HG03097 (cell line): ENCODE measurements around the gene AREG.

Experiments used
- ATAC-seq: cut with Tn5 transposase; IDR thresholded peaks from one replicate; pipeline ENCODE4 v1.9.1; 2021; ENCODE audit not compliant: unreplicated experiment, low FRiP score

AREG gene

DNA sequence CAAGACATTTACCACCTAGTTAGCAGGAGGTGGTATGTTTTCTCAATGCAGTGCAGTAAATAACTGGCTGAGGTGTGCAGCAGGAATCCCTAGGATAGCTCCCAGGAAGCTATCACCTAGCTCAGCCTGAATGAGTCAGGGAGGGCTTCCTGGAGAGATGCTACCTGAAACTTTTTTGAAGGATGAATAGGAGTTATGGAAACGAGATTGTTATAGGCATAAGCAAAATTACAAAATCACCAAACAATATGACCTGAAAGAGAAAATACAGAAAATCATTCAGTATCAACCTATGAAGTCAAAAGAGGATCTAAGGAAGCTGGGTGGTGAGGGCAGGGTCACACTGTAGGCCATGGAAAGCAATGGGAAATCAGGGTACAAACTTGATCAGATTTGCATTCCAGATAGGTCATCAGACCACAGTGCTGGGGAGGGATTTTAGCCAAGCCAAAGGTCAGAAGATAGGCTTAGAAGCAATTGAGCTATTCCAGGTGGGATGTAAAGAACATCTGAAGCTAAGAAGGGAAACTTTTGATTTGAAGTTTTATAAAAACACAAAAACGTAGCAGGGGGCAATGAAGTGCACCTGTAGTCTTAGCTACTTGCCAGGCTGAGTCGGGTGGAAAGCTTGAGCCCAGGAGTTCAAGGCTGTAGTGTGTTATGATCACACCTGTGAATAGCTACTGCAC lies 11.3 kb downstream of the AREG start:
- ATAC-seq = no peak

- ATAC-seq = no peak
These were observed 12.0 kb downstream of the AREG start for GRCh38 chr4:74456849-74457395.

- ATAC-seq = no peak
These were observed 15.9 kb downstream of the AREG start for GRCh38 chr4:74460833-74461232.

DNA sequence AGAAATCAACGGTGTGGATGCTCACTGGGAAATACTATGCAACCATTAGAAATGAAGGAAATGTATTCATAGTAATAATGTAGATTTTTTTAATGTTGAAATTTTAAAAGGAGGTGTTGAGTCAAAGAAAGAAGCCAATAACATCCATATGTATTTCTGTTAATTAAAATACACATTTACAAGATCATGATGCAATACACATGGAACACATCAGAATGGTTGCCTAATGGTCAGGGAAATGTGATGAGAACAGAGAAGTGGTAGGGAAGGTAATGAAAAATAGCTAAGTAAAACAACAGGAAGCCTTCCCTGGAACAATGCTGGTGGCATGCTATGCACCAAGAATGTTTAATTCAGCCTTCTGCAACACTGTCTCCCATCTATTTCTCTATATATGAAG lies 18.2 kb downstream of the AREG start:
- ATAC-seq = no peak

DNA sequence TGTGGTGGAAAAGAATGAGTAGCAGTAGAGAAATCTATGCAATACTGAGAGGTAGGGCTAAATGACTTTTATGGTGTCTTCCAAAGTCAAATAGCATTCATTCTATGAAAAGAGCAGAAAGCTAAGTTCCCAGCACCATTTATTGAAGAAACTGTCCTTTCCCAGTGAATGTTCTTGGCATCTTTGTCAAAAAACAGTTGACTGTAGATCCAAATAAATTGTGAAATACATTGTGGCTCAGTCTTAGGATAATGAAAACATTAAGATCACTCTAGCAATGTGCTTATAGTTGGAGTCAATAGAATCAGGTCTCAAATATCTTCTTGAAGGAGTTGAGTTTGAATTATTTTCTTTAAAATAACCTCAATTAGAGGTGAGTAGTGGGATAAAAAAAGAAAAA lies 19.4 kb downstream of the AREG start:
- ATAC-seq = no peak

- ATAC-seq = no peak
These were observed 21.3 kb downstream of the AREG start for GRCh38 chr4:74466242-74466641.

- ATAC-seq = no peak
These were observed 26.3 kb downstream of the AREG start for GRCh38 chr4:74471264-74471663.

GRCh38 chr4:74473155-74473811 lies 28.3 kb downstream of the AREG start:
- no peak for ATAC-seq

DNA sequence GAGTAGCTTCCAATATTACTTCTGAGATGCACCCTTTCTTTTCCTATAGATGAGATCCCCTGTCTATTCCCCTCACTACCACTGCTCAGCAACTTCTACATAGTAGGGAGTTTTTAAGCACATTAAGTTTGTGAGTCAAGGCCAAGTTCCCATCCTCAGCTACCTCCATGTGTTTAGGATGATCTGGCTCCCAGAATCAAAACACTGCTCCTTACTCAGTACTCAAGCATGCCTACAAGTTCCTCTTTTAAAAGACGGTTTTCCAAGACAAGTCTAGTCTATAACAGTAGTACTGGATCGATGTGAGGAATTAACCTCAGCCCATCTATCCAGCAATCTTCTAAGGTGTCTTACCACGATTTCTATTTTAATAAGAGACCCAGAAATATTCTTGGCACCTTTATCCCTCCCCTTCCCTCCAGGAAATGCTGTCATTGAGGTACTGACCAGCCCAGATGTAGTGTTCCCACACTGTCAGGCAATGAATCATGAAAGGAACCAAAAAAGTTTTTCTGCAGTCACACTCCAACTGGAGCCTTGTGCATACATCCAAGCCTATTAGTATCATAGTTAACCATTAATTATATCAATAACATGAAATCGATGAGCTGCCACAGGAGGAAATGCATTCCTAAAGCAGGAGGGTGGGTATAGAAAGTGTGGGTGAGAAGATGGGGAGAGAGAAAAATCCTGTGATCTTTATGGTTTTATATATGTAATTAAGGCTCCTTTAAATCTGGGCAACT lies 29.6 kb downstream of the AREG start:
- ATAC-seq = no peak

- no peak for ATAC-seq
These were observed 30.3 kb downstream of the AREG start for GRCh38 chr4:74475091-74475800.

- no peak for ATAC-seq
These were observed 31.0 kb downstream of the AREG start for GRCh38 chr4:74475946-74476345.

DNA sequence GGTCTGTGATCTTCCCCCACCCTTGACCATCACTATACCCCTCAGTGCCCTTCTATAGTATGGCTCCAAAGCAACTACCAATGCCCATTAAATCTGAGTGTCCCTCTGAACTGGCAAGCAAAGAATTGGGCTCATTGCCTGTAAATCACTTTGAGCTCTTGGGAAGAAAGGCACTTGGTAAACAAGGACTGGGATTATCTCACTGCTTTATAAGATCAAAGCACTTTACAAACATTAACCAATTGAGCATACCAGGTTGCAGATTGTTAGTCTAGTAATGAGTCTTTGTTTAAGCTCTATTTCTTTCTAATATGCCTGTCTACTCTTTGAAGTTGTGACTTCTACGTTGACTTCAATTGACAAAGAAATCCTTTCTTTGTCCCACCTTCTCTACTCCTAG lies 34.1 kb downstream of the AREG start:
- no peak for ATAC-seq

DNA sequence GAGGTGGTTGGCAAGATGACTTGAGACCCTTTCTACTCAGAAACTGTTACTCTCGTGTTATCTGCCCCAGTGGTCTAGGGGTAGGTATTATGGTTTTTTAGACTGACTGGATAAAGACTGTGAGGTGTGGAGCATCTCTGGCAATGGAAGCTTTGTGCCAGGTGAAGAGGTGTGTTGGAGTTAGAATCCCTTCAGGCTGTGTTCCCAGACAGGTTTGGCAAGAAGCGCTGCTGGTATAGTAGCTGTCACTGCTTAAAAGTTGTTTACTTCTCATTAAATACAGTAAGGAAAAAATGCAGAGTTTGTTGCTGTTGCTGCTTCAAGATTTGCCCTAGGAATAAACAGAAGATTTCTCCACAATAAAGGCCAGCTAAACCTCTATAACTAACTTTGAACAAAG lies 35.3 kb downstream of the AREG start:
- no peak for ATAC-seq

DNA sequence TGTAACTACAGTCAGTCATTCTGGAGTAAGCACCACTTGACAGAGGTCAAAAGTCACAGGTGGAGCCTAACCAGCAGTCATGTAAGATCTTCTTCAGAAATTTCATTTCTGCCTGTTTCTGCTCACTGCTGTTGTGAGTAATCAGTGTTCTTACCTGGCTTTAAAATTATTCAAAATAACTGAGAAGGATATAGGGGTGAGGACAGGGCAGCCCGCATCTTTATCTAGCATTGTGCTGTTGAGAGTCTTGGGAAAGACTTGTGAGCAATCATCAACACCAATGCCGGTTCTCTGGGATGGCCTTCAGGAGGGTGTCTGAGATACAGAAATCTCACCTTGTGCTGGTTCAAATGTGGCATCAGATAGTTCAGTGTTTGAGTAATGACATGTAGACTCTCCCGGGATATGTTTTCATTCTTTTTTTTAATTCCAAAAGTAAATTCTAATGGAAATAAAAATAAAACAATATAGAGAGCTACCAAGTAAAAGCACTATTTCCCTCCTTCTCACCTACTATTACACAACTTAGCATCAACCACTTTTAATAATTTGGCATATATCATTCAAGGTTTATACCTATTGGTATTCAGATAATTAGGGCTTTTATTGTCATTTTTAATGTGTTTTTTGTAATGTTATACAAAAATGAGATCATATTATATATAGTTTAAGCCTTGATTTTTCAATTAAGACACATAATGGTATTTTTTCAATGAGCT lies 37.1 kb downstream of the AREG start:
- no peak for ATAC-seq

- no peak for ATAC-seq
These were observed 38.4 kb downstream of the AREG start for GRCh38 chr4:74483226-74483911.

DNA sequence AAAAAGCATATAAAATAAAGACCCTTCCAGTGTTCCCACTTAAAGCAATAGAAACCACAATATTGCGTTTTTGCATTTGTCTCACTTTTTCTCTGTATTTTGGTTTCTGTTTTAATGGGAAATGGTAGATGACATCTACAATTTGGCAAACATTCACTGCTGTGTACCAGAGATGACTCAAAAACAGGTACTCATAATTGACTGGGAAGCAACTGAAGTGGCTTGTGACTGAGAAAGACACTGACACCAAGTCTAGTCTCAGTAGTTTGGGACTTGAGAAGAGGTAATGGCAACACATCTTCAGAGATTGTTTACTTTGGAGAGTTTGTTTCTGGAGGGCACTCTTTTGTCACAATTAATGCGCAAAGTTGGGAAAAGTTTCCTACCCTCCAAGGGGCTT lies 42.0 kb downstream of the AREG start:
- ATAC-seq = no peak

GRCh38 chr4:74487771-74488170 lies 42.8 kb downstream of the AREG start:
- ATAC-seq = no peak

DNA sequence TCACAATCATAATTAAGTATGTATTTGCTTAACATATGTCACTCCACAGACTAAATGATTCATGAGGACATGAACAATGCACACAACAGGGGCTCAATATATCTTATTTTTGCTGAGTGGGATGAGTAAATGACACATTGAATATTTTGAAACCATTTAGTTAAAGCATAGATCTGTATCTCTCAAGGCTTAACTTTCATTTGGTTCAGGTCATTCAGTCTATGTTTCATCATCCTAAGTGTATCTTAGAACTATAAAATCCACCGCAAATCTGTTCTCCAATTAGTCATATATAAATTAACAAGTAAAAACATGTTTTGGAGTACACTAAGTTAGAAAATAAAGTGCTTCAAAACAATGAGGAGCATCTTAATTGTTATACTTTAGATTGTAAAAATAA lies 45.8 kb downstream of the AREG start:
- no peak for ATAC-seq

- ATAC-seq = peak; percentile 91
These were observed 55.2 kb downstream of the AREG start for GRCh38 chr4:74499986-74500781.
